ENCODE data around the gene AP1B1. TPM values are rescaled to one million over a fixed set of nuclear protein-coding genes. Genes with fewer than 3 reads are reported as not detected.
A peak's percentile ranks its signal among the peaks of the same experiment; 100 is the strongest.

AP1B1 gene
- total and polyA plus RNA-seq, 2 of the 13 experiments (the other 11 are each of a cell fraction or from before 2014, with no cell fraction given) = 26.6 to 29.7 TPM

DNA sequence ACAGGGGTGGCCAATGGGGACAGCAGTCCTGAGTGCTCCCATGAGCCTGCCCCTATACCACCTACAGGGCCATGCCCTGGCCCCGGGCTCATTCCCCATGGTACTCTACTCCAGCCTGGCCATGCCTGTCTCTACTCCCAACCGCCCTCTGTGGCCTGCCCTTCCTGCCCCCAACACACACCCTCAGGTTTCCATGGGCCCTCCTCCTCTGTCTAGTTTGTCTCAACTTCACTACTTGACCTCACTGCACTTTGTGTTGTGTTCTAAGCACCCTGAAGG lies 46.6 kb downstream of the AP1B1 start:
- no peak overlapping the region for H2AFZ ChIP-seq (ENCODE audit: low read length)
- no peak for TF ChIP-seq PCBP1 (IDR thresholded peaks at IDR 0.05; ENCODE audit: borderline replicate concordance, low read depth, low read length)
- peak; percentile 6; the same call in 1 of the 2 replicates for TF ChIP-seq ZNF350 (CRISPR knock-in tag; IDR thresholded peaks at IDR 0.05; ENCODE audit: borderline replicate concordance, low read depth)
- no peaks in the 10 kb centered on the region for H3K27me3 ChIP-seq (ENCODE audit: control insufficient read depth in 1 of 2, insufficient read depth in 2 of 2, low read length in 2 of 2)
- in situ Hi-C loops (cut with HindIII; ENCODE audit: extremely low pct_ligation_motif_present, low pct_unique_long_range_greater_than_20kb) = no loop called here
- no peaks in the 10 kb centered on the region for H3K9me3 ChIP-seq (ENCODE audit: low read length)
- ATAC-seq = no peak
- intact Hi-C loops (cut with micrococcal nuclease; ENCODE audit: unreplicated experiment) = no loop called here
- BruUV-seq (replicated peaks) = no TSS peak
- H3K4me2 ChIP-seq (ENCODE audit: low read depth, low read length) = peak overlapping the region; percentile 56
- no peaks in the 10 kb centered on the region for H3K79me2 ChIP-seq (ENCODE audit: insufficient read depth, low read length)
- H3K4me1 ChIP-seq (ENCODE audit: insufficient read depth, low read length) = peaks cover 32% of the 10 kb centered on the region
- ChIA-PET CTCF (ENCODE audit: low intra/inter-chr PET ratio, low total read pairs) (no interaction called here), POLR2A (no interaction called here)
- H4K20me1 ChIP-seq (ENCODE audit: insufficient read depth, low read length) = no peaks in the 10 kb centered on the region
- H3K27ac ChIP-seq (ENCODE audit: extremely low read length, insufficient read depth, low read length) = peak overlapping the region; percentile 54
- H3K4me3 ChIP-seq (replicated peaks in 1 of 3; ENCODE audit: insufficient read depth in 1 of 3, low read depth in 2 of 3, low read length in 3 of 3) = no peak overlapping the region
- 79% methylated on average over 2 of the region's 2 CpGs for WGBS (ENCODE audit: low lambda C conversion rate)
- no peak for DNase-seq (ENCODE audit: low spot score)
- peaks cover 21 to 46% of the 10 kb centered on the region in 2 experiments; a peak in 4 of 5 replicates for H3K36me3 ChIP-seq (replicated peaks in 1 of 2; ENCODE audit: control insufficient read depth in 1 of 2, insufficient read depth in 2 of 2, low read length in 2 of 2)
- H3K9ac ChIP-seq (ENCODE audit: insufficient read depth, low read depth, low read length) = peak overlapping the region; percentile 38; the same call in 1 of the 2 replicates
- no peak for FAIRE-seq

- CTCF ChIA-PET (ENCODE audit: low intra/inter-chr PET ratio, low total read pairs) = no interaction called here
- H3K79me2 ChIP-seq (ENCODE audit: insufficient read depth, low read length) = no peaks in the 10 kb centered on the region
- no peak for ATAC-seq
- no peak overlapping the region for H3K9ac ChIP-seq (ENCODE audit: insufficient read depth, low read depth, low read length)
- H3K4me3 ChIP-seq (replicated peaks in 1 of 3; ENCODE audit: insufficient read depth in 1 of 3, low read depth in 2 of 3, low read length in 3 of 3) = no peak overlapping the region
- H3K4me2 ChIP-seq (ENCODE audit: low read depth, low read length) = no peak overlapping the region
- intact Hi-C loops (cut with micrococcal nuclease; ENCODE audit: unreplicated experiment) = no loop called here
- in situ Hi-C loops (cut with HindIII; ENCODE audit: extremely low pct_ligation_motif_present, low pct_unique_long_range_greater_than_20kb) = no loop called here
- POLR2A ChIA-PET = no interaction called here
- peaks cover 20 to 45% of the 10 kb centered on the region in 2 experiments; a peak in 4 of 5 replicates for H3K36me3 ChIP-seq (replicated peaks in 1 of 2; ENCODE audit: control insufficient read depth in 1 of 2, insufficient read depth in 2 of 2, low read length in 2 of 2)
- H3K9me3 ChIP-seq (ENCODE audit: low read length) = no peaks in the 10 kb centered on the region
- no peaks in the 10 kb centered on the region for H3K27me3 ChIP-seq (ENCODE audit: control insufficient read depth in 1 of 2, insufficient read depth in 2 of 2, low read length in 2 of 2)
- BruUV-seq (replicated peaks) = no TSS peak
- H3K27ac ChIP-seq (ENCODE audit: extremely low read length, insufficient read depth, low read length) = peak overlapping the region; percentile 54
- WGBS (ENCODE audit: low lambda C conversion rate) = 98% methylated on average over 23 of the region's 25 CpGs
- H2AFZ ChIP-seq (ENCODE audit: low read length) = no peak overlapping the region
- H3K4me1 ChIP-seq (ENCODE audit: insufficient read depth, low read length) = peaks cover 32% of the 10 kb centered on the region
- H4K20me1 ChIP-seq (ENCODE audit: insufficient read depth, low read length) = no peaks in the 10 kb centered on the region
- DNase-seq (ENCODE audit: low spot score) = no peak
- no peak for FAIRE-seq
- TF ChIP-seq ZNF747 (CRISPR knock-in tag; IDR thresholded peaks at IDR 0.05; ENCODE audit: borderline replicate concordance) (no peak), U2AF1 (optimal IDR thresholded peaks at IDR 0.05; ENCODE audit: low read depth, low read length) (no peak), GFI1 (CRISPR knock-in tag; IDR thresholded peaks at IDR 0.05; ENCODE audit: borderline replicate concordance) (no peak), ZNF20 (CRISPR knock-in tag; IDR thresholded peaks at IDR 0.05) (no peak), MXD4 (CRISPR knock-in tag; IDR thresholded peaks at IDR 0.05) (no peak)
- TF ChIP-seq, protein P1, sequence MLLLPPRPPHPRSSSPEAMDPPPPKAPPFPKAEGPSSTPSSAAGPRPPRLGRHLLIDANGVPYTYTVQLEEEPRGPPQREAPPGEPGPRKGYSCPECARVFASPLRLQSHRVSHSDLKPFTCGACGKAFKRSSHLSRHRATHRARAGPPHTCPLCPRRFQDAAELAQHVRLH (CRISPR knock-in tag; IDR thresholded peaks at IDR 0.05; ENCODE audit: borderline replicate concordance, low read depth) = no peak
Measured at GRCh38 chr22:29341056-29341848, 47.1 kb downstream of the AP1B1 start.

Data from HepG2 (cell line).